Cardiac muscle cell (in vitro differentiated cells and primary cell): ENCODE data around the gene JMJD7. TPM values are rescaled to one million over a fixed set of nuclear protein-coding genes. Genes with fewer than 3 reads are reported as not detected.

Experiments used
- DNase-seq, 2 donors: peaks; one replicate each; pipeline versions ENCODE4 v3.0.0 to v3.0.0-alpha.2; 2010 to 2017; ENCODE audit warnings: low read depth in 1 of 2, low spot score in 1 of 2
- H3K27ac ChIP-seq: fragments of 200-600 bp; sonication (generic); 2 replicates; pipeline ENCODE4 v1.5.1; 2016
- H3K27me3 ChIP-seq: fragments of 200-600 bp; sonication (generic); 2 replicates; pipeline ENCODE4 v1.6.0; 2016; ENCODE audit warnings: control low read depth
- H3K36me3 ChIP-seq: fragments of 200-600 bp; sonication (generic); 2 replicates; pipeline ENCODE4 v1.5.1; 2016; ENCODE audit warnings: control low read depth
- H3K4me1 ChIP-seq: fragments of 200-600 bp; sonication (generic); 2 replicates; pipeline ENCODE4 v1.8.1; 2017; ENCODE audit warnings: low read depth, mild to moderate bottlenecking, mixed run types
- H3K4me3 ChIP-seq: fragments of 200-600 bp; sonication (generic); 2 replicates; pipeline ENCODE4 v1.5.1; 2016; ENCODE audit warnings: mild to moderate bottlenecking
- H3K9me3 ChIP-seq: fragments of 200-600 bp; sonication (generic); 2 replicates; pipeline ENCODE4 v1.5.1; 2017; ENCODE audit warnings: low read depth, mild to moderate bottlenecking, control low read depth
- CTCF ChIP-seq: IDR thresholded peaks from 2 replicates; pipeline ENCODE4 v1.5.1; 2012; ENCODE audit warnings: low read depth, mild to moderate bottlenecking, low read length
- polyA plus RNA-seq: library from polyadenylated mRNA; unstranded; fragments of >200 nt; fragmentation: Nextera tagmentation; extraction: Ambion mirVana; gene quantifications from 2 replicates; pipeline ENCODE4 v1.2.1, GENCODE V29; 2016
- total RNA-seq: library from RNA; depleted of rRNA; stranded (reverse); fragments of >200 nt; gene quantifications from 2 replicates; pipeline ENCODE4 v1.2.3, GENCODE V29; 2016

JMJD7 gene
- total and polyA plus RNA-seq, 2 experiments from 2014 or later, result 17.4 to 29.4 TPM

- no peak overlapping the region for H3K27ac ChIP-seq
- peaks cover 36% of the 10 kb centered on the region for H3K36me3 ChIP-seq
- DNase-seq, result no peak
- peaks cover 4% of the 10 kb centered on the region for H3K4me1 ChIP-seq
- no peaks in the 10 kb centered on the region for H3K9me3 ChIP-seq
- no peak for TF ChIP-seq CTCF
- H3K4me3 ChIP-seq, result no peak overlapping the region
- no peaks in the 10 kb centered on the region for H3K27me3 ChIP-seq
These were observed 14.5 kb upstream of the JMJD7 start for GRCh38 chr15:41813426-41813825.

- Histone ChIP-seq H3K36me3 (peaks cover 46% of the 10 kb centered on the region), H3K27me3 (no peaks in the 10 kb centered on the region), H3K4me3 (no peak overlapping the region), H3K4me1 (peaks cover 4% of the 10 kb centered on the region), H3K27ac (no peak overlapping the region), H3K9me3 (no peaks in the 10 kb centered on the region)
- DNase-seq, result no peak
- TF ChIP-seq CTCF, result no peak
These were observed 13.4 kb upstream of the JMJD7 start for GRCh38 chr15:41814534-41814933.

DNA sequence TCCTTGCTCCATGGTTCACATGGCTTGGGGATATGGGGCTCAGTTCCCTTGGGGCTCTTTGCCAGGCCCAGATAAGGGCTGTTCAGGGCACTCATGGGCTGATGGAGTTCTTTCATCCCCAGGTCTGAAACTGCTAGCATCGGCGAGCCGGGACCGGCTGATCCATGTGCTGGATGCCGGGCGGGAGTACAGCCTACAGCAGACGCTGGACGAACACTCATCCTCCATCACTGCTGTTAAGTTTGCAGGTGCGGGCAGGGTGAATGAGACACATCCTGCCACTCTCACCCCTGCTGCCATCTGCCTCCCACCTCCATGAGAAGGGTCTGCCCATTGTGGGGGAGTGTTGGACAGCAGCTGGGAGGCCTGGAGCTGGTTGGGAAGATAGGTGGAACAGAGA lies 11.1 kb upstream of the JMJD7 start:
- H3K36me3 ChIP-seq, result peaks cover 65% of the 10 kb centered on the region
- DNase-seq, result no peak
- no peaks in the 10 kb centered on the region for H3K9me3 ChIP-seq
- H3K4me1 ChIP-seq, result no peaks in the 10 kb centered on the region
- no peaks in the 10 kb centered on the region for H3K27me3 ChIP-seq
- H3K4me3 ChIP-seq, result no peak overlapping the region
- H3K27ac ChIP-seq, result no peak overlapping the region
- no peak for TF ChIP-seq CTCF

DNA sequence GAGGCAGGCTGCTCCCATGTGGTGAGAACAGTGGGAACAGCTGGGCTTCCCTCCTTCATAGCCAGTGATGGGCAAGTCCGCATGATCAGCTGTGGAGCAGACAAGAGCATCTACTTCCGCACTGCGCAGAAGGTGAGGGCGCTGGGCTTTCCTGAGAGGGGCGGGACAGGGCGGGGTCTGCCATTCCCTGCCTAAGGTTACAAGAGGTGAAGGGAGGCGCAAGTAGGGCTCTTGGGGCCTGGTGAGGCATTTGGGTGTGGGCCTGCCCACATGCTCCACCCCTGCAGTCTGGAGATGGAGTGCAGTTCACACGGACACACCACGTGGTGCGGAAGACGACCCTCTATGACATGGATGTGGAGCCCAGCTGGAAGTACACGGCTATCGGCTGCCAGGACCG lies 10.6 kb upstream of the JMJD7 start:
- no peak overlapping the region for H3K4me3 ChIP-seq
- H3K36me3 ChIP-seq, result peaks cover 70% of the 10 kb centered on the region
- no peak overlapping the region for H3K27ac ChIP-seq
- H3K9me3 ChIP-seq, result no peaks in the 10 kb centered on the region
- DNase-seq, result no peak
- no peak for TF ChIP-seq CTCF
- H3K4me1 ChIP-seq, result no peaks in the 10 kb centered on the region
- H3K27me3 ChIP-seq, result no peaks in the 10 kb centered on the region

GRCh38 chr15:41817781-41818180 lies 10.1 kb upstream of the JMJD7 start:
- TF ChIP-seq CTCF, result no peak
- H3K36me3 ChIP-seq, result peaks cover 73% of the 10 kb centered on the region
- DNase-seq, result no peak
- H3K4me3 ChIP-seq, result no peak overlapping the region
- H3K27me3 ChIP-seq, result no peaks in the 10 kb centered on the region
- no peaks in the 10 kb centered on the region for H3K4me1 ChIP-seq
- no peaks in the 10 kb centered on the region for H3K9me3 ChIP-seq
- no peak overlapping the region for H3K27ac ChIP-seq
